ENCODE data around the gene RIT2.

GRCh38 chr18:42765302-42765701 is 350.2 kb downstream of the RIT2 start:
- TF ChIP-seq CTCF (IDR thresholded peaks at IDR 0.05; ENCODE audit: low read depth, low read length) (no peak), EZH2phosphoT487 (IDR thresholded peaks at IDR 0.05; ENCODE audit: low read depth) (no peak)

All from OCI-LY3 (cell line).